ENCODE measurements around the gene SORL1.

- TF ChIP-seq, protein P1, sequence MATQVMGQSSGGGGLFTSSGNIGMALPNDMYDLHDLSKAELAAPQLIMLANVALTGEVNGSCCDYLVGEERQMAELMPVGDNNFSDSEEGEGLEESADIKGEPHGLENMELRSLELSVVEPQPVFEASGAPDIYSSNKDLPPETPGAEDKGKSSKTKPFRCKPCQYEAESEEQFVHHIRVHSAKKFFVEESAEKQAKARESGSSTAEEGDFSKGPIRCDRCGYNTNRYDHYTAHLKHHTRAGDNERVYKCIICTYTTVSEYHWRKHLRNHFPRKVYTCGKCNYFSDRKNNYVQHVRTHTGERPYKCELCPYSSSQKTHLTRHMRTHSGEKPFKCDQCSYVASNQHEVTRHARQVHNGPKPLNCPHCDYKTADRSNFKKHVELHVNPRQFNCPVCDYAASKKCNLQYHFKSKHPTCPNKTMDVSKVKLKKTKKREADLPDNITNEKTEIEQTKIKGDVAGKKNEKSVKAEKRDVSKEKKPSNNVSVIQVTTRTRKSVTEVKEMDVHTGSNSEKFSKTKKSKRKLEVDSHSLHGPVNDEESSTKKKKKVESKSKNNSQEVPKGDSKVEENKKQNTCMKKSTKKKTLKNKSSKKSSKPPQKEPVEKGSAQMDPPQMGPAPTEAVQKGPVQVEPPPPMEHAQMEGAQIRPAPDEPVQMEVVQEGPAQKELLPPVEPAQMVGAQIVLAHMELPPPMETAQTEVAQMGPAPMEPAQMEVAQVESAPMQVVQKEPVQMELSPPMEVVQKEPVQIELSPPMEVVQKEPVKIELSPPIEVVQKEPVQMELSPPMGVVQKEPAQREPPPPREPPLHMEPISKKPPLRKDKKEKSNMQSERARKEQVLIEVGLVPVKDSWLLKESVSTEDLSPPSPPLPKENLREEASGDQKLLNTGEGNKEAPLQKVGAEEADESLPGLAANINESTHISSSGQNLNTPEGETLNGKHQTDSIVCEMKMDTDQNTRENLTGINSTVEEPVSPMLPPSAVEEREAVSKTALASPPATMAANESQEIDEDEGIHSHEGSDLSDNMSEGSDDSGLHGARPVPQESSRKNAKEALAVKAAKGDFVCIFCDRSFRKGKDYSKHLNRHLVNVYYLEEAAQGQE (IDR thresholded peaks at IDR 0.05; ENCODE audit: borderline replicate concordance): no peak
- TF ChIP-seq, protein P1 (CRISPR knock-in tag; IDR thresholded peaks at IDR 0.05; ENCODE audit: low read depth): no peak
- no peak for TF ChIP-seq NR2C1 (IDR thresholded peaks at IDR 0.05)
- TF ChIP-seq NR2C1 (tag; IDR thresholded peaks at IDR 0.05): no peak
- TF ChIP-seq NFE2L1 (tag; IDR thresholded peaks at IDR 0.05; ENCODE audit: borderline replicate concordance, low read depth): no peak
- no peak for TF ChIP-seq MAZ (CRISPR knock-in tag; conservative IDR thresholded peaks at IDR 0.05 in 1 of 2, IDR thresholded peaks at IDR 0.05 in 1 of 2)
- TF ChIP-seq E2F4 (CRISPR knock-in tag; IDR thresholded peaks at IDR 0.05; ENCODE audit: low read depth): no peak
- no peak for TF ChIP-seq CREB3L1 (IDR thresholded peaks at IDR 0.05; ENCODE audit: borderline replicate concordance, low read depth)
- no peak for TF ChIP-seq CHCHD3 (CRISPR knock-in tag; IDR thresholded peaks at IDR 0.05)
- no peak for TF ChIP-seq ARHGAP35 (IDR thresholded peaks at IDR 0.05; ENCODE audit: partially characterized antibody)
- TF ChIP-seq, protein P2, sequence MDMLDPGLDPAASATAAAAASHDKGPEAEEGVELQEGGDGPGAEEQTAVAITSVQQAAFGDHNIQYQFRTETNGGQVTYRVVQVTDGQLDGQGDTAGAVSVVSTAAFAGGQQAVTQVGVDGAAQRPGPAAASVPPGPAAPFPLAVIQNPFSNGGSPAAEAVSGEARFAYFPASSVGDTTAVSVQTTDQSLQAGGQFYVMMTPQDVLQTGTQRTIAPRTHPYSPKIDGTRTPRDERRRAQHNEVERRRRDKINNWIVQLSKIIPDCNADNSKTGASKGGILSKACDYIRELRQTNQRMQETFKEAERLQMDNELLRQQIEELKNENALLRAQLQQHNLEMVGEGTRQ (CRISPR knock-in tag; IDR thresholded peaks at IDR 0.05): no peak
Measured at GRCh38 chr11:121613724-121614123, 161.6 kb downstream of the SORL1 start.
